ENCODE data around the gene BRF1. TPM values are rescaled to one million over a fixed set of nuclear protein-coding genes. Genes with fewer than 3 reads are reported as not detected.

The BRF1 gene
- total RNA-seq, 2 experiments from 2014 or later: 27.8 to 29.7 TPM

- CTCF ChIA-PET: no interaction called here
- POLR2A ChIA-PET: no interaction called here
Measured at GRCh38 chr14:105250986-105251385, 49.8 kb downstream of the BRF1 start.

- ChIA-PET CTCF (no interaction called here), POLR2A (interaction anchor here (1.0 to 1.4 kb wide), 2 partner anchors 50 to 51 kb away, joined by 5 to 6 read pairs; partner anchors contain the start of gene BRF1)
Measured at GRCh38 chr14:105250008-105250366, 50.8 kb downstream of the BRF1 start.

GRCh38 chr14:105249182-105250007 is 51.4 kb downstream of the BRF1 start:
- ChIA-PET POLR2A (interaction anchor here (1.0 to 1.4 kb wide), 3 partner anchors 50 to 65 kb away, joined by 5 to 6 read pairs (median 6); partner anchors contain the start of genes BRF1 and PACS2), CTCF (interaction anchor here (0.8 kb wide), 2 partner anchors 10 to 51 kb away, joined by 3 read pairs; partner anchors contain the start of gene BRF1)

- POLR2A ChIA-PET: interaction anchor here (1.0 to 1.4 kb wide), 4 partner anchors 51 to 163 kb away, joined by 3 to 6 read pairs (median 6); partner anchors contain the start of genes BRF1 and PACS2
- CTCF ChIA-PET: interaction anchor here (0.8 to 1.3 kb wide), 5 partner anchors 11 to 241 kb away, joined by 3 to 4 read pairs (median 3); partner anchors contain the start of gene BRF1
Measured at GRCh38 chr14:105248368-105249181, 52.2 kb downstream of the BRF1 start, which contains the start of gene BTBD6. Gene BTBD6, plus strand, starts transcription at chr14:105248533. Its CDS starts 179 bp downstream, at chr14:105248712.

GRCh38 chr14:105247715-105248367 is 53.0 kb downstream of the BRF1 start:
- ChIA-PET POLR2A (interaction anchor here (1.0 to 1.3 kb wide), 2 partner anchors 66 to 163 kb away, joined by 3 to 6 read pairs; partner anchors contain the start of gene PACS2), CTCF (interaction anchor here (1.1 to 1.3 kb wide), 3 partner anchors 45 to 242 kb away, joined by 3 to 4 read pairs (median 3); partner anchors contain the start of gene BRF1)

- ChIA-PET POLR2A (no interaction called here), CTCF (interaction anchor here (1.3 kb wide), 1 partner anchor 54 kb away, joined by 3 read pairs; the partner anchor contains the start of gene BRF1)
Measured at GRCh38 chr14:105247026-105247425, 53.8 kb downstream of the BRF1 start.

- ChIA-PET CTCF (no interaction called here), POLR2A (no interaction called here)
Measured at GRCh38 chr14:105244334-105244733, 56.5 kb downstream of the BRF1 start.

- ChIA-PET CTCF (no interaction called here), POLR2A (no interaction called here)
Measured at GRCh38 chr14:105241641-105242040, 59.2 kb downstream of the BRF1 start.

GRCh38 chr14:105240811-105241576 is 59.8 kb downstream of the BRF1 start:
- ChIA-PET CTCF (no interaction called here), POLR2A (no interaction called here)

GRCh38 chr14:105229099-105229655 is 71.6 kb downstream of the BRF1 start:
- CTCF ChIA-PET: no interaction called here
- POLR2A ChIA-PET: no interaction called here

- CTCF ChIA-PET: no interaction called here
Measured at GRCh38 chr14:105228562-105228961, 72.2 kb downstream of the BRF1 start.

GRCh38 chr14:105227346-105227745 is 73.5 kb downstream of the BRF1 start:
- ChIA-PET POLR2A (no interaction called here), CTCF (no interaction called here)

More at GRCh38 chr14:105228562-105228961, 72.2 kb downstream of the BRF1 start:
- POLR2A ChIA-PET: no interaction called here

GRCh38 chr14:105226198-105226597 is 74.6 kb downstream of the BRF1 start:
- CTCF ChIA-PET: no interaction called here

GRCh38 chr14:105224845-105225570 is 75.8 kb downstream of the BRF1 start:
- ChIA-PET CTCF (interaction anchor here (0.8 kb wide), 1 partner anchor 127 kb away, joined by 5 read pairs; no protein-coding TSS in a partner anchor), POLR2A (no interaction called here)

More at GRCh38 chr14:105226198-105226597, 74.6 kb downstream of the BRF1 start:
- POLR2A ChIA-PET: no interaction called here

GRCh38 chr14:105223770-105224544 is 76.8 kb downstream of the BRF1 start:
- ChIA-PET CTCF (interaction anchor here (0.8 kb wide), 2 partner anchors 10 to 128 kb away, joined by 4 to 5 read pairs; no protein-coding TSS in a partner anchor), POLR2A (no interaction called here)

- CTCF ChIA-PET: no interaction called here
- POLR2A ChIA-PET: no interaction called here
Measured at GRCh38 chr14:105223260-105223659, 77.5 kb downstream of the BRF1 start.

GRCh38 chr14:105221598-105222178 is 79.1 kb downstream of the BRF1 start:
- ChIA-PET CTCF (interaction anchor here (0.5 kb wide), 1 partner anchor 138 kb away, joined by 5 read pairs; no protein-coding TSS in a partner anchor), POLR2A (no interaction called here)
